Ovary (tissue), 9 donors: ENCODE data around the gene DDI2. TPM values are rescaled to one million over a fixed set of nuclear protein-coding genes. Genes with fewer than 3 reads are reported as not detected.

Experiments
- DNase-seq, 5 donors: peaks; one replicate each; pipeline ENCODE4 v3.0.0-alpha.2; 2019 to 2020
- H3K27ac ChIP-seq, 2 donors: fragments of 200-600 bp; one replicate each; pipeline versions ENCODE4 v1.5.1 to v1.8.0; 2019 to 2022
- H3K27me3 ChIP-seq: fragments of 200-600 bp; one replicate; pipeline ENCODE4 v1.8.0; 2022
- H3K36me3 ChIP-seq: fragments of 200-600 bp; sonication (generic); one replicate; pipeline ENCODE4 v1.5.1; 2019
- H3K4me1 ChIP-seq: one replicate; pipeline ENCODE4 v1.8.1; 2013; ENCODE audit warnings: mild to moderate bottlenecking, moderate library complexity; ENCODE audit not compliant: insufficient read depth
- H3K4me3 ChIP-seq: fragments of 200-600 bp; sonication (generic); one replicate; pipeline ENCODE4 v1.5.1; 2017
- H3K9me3 ChIP-seq, 2 donors: fragments of 200-600 bp in 1 of 2; sonication (generic) in 1 of 2; one replicate each; pipeline versions ENCODE4 v1.5.1 to v1.8.1; 2013 to 2019; ENCODE audit warnings: mild to moderate bottlenecking in 1 of 2, moderate library complexity in 1 of 2
- EP300 ChIP-seq: sonication (generic); formaldehyde crosslinking; IDR thresholded peaks from one replicate; pipeline ENCODE4 v1.6.1; 2017; ENCODE audit warnings: antibody characterized with exemption
- POLR2A ChIP-seq: fragments of 450-650 bp; IDR thresholded peaks from one replicate; pipeline ENCODE4 v1.6.1; 2017; ENCODE audit warnings: antibody characterized with exemption, mild to moderate bottlenecking, moderate library complexity
- WGBS, 3 donors: extraction: QIAGEN DNeasy Blood & Tissue Kit in 1 of 3; methylation state at CpG; one replicate each; pipeline versions ENCODE4 v1.1.5 to v1.1.7; 2013 to 2017; 5-methylcytosine and 5-hydroxymethylcytosine counted together
- intact Hi-C, 4 donors: fragments of 100-400 bp; cut with DNase I; formaldehyde crosslinking; loops; one replicate each; pipeline versions ENCODE4 v1.11.0 to v1.15.1; 2022 to 2023
- polyA plus RNA-seq, 2 donors: library from polyadenylated mRNA; stranded (reverse); fragments of 200-250 nt in 1 of 2; fragments of 350-450 nt in 1 of 2; fragmentation: Illumina TruSeq in 1 of 2; extraction: RNeasy Lipid Tissue Mini Kit (QIAGEN cat#74804) in 1 of 2; gene quantifications; one replicate each; pipeline ENCODE4 v1.2.3, GENCODE V29; 2013 to 2014
- total RNA-seq, 7 donors: library from RNA; depleted of rRNA in 2 of 7; stranded (reverse); fragments of >200 nt in 2 of 7; fragmentation: NEBNext Ultra II Directional in 3 of 7; extraction: Animal tissue kit (Norgen Biotek cat#: 25700) in 3 of 7; gene quantifications; one replicate each; pipeline versions ENCODE4 v1.1.0 to v1.2.4, GENCODE V29; 2016 to 2023
- TF ChIP-seq, protein P1 (sequence below), 3 donors: fragments of 450-650 bp in 2 of 3; fragments of 200-600 bp in 1 of 3; IDR thresholded peaks; one replicate each; pipeline versions ENCODE4 v1.5.1 to v1.8.0; 2016 to 2022; ENCODE audit warnings: antibody characterized with exemption in 3 of 3, mild to moderate bottlenecking in 1 of 3
- donor health status: DM: no; HTN: no; CAD: no; lungs with moderate emphysema.
- donor health status: DM: no; HTN: no; CAD: no.
- donor health status: Bipolar disorder and iron deficiency.
- donor health status: DM: yes; HTN: yes; CAD: no.
- donor health status: DM: no; HTN: no; CAD: no.
- donor health status: DM: yes; HTN: yes; CAD: no.

Gene DDI2
- total and polyA plus RNA-seq, 9 donors, result 4.2 to 30.9 (median 22.2) TPM

DNA sequence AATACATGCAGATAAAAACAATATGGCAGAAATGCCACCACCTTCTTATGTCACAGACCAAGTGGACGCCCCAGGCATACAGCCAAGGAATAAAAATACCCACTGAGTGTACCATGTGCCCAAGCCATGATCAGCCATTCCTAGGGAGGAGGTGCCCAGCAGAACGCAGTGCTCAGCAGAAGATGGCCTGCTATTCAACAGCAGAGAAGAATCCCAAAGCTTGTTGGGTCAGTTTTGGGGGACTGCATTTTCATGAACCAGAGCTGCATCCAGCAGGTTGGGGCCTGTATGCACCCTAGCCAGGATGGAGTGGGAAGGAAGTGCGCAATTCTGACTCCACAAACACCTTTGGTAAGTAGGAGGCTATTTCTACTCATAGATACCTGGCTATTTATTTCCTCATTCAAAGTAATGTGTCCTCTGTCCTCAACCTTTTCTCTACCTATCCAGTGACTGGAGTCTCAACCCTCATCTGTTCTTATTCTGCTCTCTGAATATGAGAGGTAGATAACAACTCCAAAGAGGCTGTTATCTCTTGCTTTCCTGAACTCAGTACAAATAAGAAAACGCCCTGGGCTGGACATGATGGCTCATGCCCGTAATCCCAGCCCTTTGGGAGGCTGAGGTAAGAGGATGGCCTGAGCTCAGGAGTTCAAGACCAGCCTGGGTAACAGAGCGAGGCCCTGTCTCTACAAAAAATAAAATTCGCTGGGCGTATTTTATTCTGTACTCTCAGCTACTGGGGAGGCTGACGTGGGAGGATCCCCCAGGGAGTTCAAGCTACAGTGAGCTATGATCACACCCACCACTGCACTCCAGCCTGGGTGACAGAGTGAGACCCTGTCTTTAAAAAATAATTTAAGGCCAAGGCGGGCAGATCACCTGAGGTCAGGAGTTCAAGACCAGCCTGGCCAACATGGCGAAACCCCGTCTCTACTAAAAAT lies 64.4 kb downstream of the DDI2 start:
- intact Hi-C loops, result loop anchor here in 1 of 4 donors (5.0 kb wide), 2 partner anchors 64 to 154 kb away; partner anchors contain the start of genes DDI2 and DNAJC16
- Histone ChIP-seq H3K27me3 (no peaks in the 10 kb centered on the region), H3K9me3 (no peaks in the 10 kb centered on the region), H3K27ac (no peak overlapping the region), H3K4me3 (no peak overlapping the region), H3K36me3 (no peaks in the 10 kb centered on the region), H3K4me1 (peaks cover 6% of the 10 kb centered on the region)
- TF ChIP-seq POLR2A, result no peak
- no peak for TF ChIP-seq EP300
- TF ChIP-seq, protein P1, sequence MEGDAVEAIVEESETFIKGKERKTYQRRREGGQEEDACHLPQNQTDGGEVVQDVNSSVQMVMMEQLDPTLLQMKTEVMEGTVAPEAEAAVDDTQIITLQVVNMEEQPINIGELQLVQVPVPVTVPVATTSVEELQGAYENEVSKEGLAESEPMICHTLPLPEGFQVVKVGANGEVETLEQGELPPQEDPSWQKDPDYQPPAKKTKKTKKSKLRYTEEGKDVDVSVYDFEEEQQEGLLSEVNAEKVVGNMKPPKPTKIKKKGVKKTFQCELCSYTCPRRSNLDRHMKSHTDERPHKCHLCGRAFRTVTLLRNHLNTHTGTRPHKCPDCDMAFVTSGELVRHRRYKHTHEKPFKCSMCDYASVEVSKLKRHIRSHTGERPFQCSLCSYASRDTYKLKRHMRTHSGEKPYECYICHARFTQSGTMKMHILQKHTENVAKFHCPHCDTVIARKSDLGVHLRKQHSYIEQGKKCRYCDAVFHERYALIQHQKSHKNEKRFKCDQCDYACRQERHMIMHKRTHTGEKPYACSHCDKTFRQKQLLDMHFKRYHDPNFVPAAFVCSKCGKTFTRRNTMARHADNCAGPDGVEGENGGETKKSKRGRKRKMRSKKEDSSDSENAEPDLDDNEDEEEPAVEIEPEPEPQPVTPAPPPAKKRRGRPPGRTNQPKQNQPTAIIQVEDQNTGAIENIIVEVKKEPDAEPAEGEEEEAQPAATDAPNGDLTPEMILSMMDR (IDR thresholded peaks at IDR 0.05), result no peak
- DNase-seq, result no peak
- WGBS, 3 donors, result 82 to 88% (median 88%) methylated on average over 12 of the region's 12 CpGs

DNA sequence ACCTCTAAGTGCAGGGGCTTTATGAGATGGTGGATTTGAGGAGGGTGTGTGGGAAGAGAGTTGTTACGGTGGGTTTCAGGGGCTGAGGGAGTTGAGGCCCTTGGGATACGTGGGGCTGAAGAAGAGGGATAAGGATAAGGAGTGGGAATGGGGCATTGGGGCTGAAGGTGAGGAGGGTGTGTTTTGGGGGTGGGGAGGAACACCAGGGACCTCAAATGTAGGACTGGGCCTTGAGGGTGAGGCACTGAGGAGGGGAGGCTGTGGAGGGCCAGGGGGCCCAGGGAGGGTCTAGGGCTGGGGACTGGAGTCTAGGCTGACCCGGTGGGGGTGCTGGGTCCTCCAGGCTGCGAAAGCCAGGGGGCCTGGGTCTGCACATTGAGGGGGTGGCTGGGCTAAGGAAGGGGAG lies 65.7 kb downstream of the DDI2 start:
- no peak overlapping the region for H3K27ac ChIP-seq
- 82 to 93% (median 90%) methylated on average over 4 of the region's 4 CpGs for WGBS, 3 donors
- H3K4me3 ChIP-seq, result no peak overlapping the region
- no peaks in the 10 kb centered on the region for H3K9me3 ChIP-seq
- no peaks in the 10 kb centered on the region for H3K27me3 ChIP-seq
- DNase-seq, result no peak
- intact Hi-C loops, result loop anchor here in 1 of 4 donors (5.0 kb wide), 2 partner anchors 66 to 156 kb away; partner anchors contain the start of genes DDI2 and DNAJC16
- no peak for TF ChIP-seq POLR2A
- peaks cover 6% of the 10 kb centered on the region for H3K4me1 ChIP-seq
- H3K36me3 ChIP-seq, result no peaks in the 10 kb centered on the region

DNA sequence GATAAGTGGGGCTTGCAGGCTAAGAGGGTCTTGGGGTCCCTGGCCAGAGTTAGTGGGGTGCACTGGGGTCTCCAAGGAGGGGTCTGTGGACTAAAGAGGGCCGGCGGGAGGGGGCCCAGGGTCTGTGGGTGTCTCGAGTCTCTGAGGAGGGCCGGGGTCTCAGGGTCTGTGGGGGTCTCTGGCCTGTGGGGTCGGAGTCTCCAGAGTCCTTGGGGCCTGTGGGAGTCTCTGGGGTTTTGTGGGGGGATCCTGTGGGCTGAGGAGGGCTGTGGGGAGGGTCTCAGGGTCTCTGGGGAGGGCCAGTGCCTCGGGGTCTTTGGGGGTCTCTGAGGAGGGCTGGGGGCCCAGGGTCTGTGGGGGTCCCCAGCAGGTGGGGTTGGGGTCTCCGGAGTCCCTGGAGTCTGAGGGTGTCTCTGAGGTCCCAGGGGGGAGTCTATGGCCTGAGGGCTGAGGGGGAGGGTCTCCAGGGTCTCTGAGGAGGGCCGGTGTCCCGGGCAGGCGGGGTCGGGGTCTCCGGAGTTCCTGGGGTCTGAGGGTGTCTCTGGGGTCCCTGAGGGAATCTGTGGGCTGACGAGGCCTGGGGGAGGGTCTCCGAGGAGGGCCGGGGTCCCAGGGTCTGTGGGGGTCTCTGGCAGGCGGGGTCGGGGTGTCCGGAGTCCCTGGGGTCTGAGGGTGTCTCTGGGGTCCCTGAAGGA lies 66.2 kb downstream of the DDI2 start:
- DNase-seq, result peak in 3 of 5 donors; percentile 32 to 44 (median 38)
- H3K4me1 ChIP-seq, result peaks cover 8% of the 10 kb centered on the region
- peak overlapping the region; percentile 96 for H3K4me3 ChIP-seq
- H3K9me3 ChIP-seq, result no peaks in the 10 kb centered on the region
- TF ChIP-seq EP300 (no peak), POLR2A (no peak)
- TF ChIP-seq, protein P1 (IDR thresholded peaks at IDR 0.05), result no peak
- no peaks in the 10 kb centered on the region for H3K27me3 ChIP-seq
- intact Hi-C loops, result loop anchor here in 1 of 4 donors (5.0 kb wide), 2 partner anchors 66 to 156 kb away; partner anchors contain the start of genes DDI2 and DNAJC16
- WGBS, 3 donors, result 29 to 32% (median 32%) methylated on average over 15 to 18 of the region's 18 CpGs
- peak overlapping the region; percentile 74 to 98 for H3K27ac ChIP-seq
- H3K36me3 ChIP-seq, result no peaks in the 10 kb centered on the region

DNA sequence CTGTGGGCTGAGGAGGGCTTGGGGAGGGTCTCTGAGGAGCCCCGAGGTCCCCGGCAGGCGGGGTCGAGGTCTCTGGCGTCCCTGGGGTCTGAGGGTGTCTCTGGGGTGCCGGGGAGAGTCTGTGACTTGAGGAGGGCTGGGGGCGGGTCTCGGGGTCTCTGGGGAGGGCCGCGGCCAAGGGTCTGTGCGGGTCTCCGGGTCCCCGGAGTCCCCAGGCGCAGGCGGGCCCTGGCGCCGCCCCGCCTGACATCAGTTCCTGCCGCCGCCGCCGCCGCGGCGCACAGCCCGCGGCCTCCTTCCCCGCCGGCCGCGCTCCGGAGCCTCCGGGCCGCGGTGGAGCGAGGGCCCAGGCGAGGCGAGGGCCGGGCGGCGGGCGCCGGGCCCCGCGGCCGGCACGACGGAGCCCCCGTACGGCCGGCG lies 66.8 kb downstream of the DDI2 start, which contains the start of gene PLEKHM2:
Gene PLEKHM2, plus strand, starts transcription at position 279 of the 420 bp plus-strand sequence. CDS start 239 bp downstream, outside the sequence.
- peak within 1 kb of the TSS; percentile 96 for H3K4me3 ChIP-seq
- no peak for TF ChIP-seq EP300
- TF ChIP-seq POLR2A, result no peak
- TF ChIP-seq, protein P1 (IDR thresholded peaks at IDR 0.05), result no peak
- DNase-seq, result peak in 4 of 5 donors; percentile 45 to 69 (median 59)
- peak within 1 kb of the TSS; percentile 92 to 98 for H3K27ac ChIP-seq
- H3K9me3 ChIP-seq, result no peaks in the 10 kb centered on the region
- WGBS, 3 donors, result 0 to 2% (median 1%) methylated on average over 30 to 52 of the region's 52 CpGs
- no peaks in the 10 kb centered on the region for H3K36me3 ChIP-seq
- intact Hi-C loops, result loop anchor here in 1 of 4 donors (5.0 kb wide), 2 partner anchors 67 to 157 kb away; partner anchors contain the start of genes DDI2 and DNAJC16
- no peaks in the 10 kb centered on the region for H3K27me3 ChIP-seq
- peaks cover 8% of the 10 kb centered on the region for H3K4me1 ChIP-seq
